Measurements from ENCODE around the gene RAET1E. TPM values are rescaled to one million over a fixed set of nuclear protein-coding genes. Genes with fewer than 3 reads are reported as not detected.

Gene RAET1E
- total and polyA plus RNA-seq, 2 experiments from 2014 or later = not detected

GRCh38 chr6:149864578-149865535 is 33.1 kb downstream of the RAET1E start:
- ATAC-seq (peak; percentile 18), DNase-seq (ENCODE audit: low spot score) (peak; percentile 90)
- peak overlapping the region; percentile 70; the same call in 1 of the 2 replicates for H3K27ac Mint-ChIP-seq
- H4K20me1 ChIP-seq (replicated peaks; ENCODE audit: insufficient read depth) = 0 out of 2 replicates have a peak, but pooled peaks cover 12% of the 10 kb centered on the region
- H3K9me3 Mint-ChIP-seq = no peaks in the 10 kb centered on the region; the same call in 1 of the 3 replicates
- H3K4me1 Mint-ChIP-seq = peaks cover 45% of the 10 kb centered on the region
- peaks cover 9% of the 10 kb centered on the region for H3K79me2 ChIP-seq (replicated peaks; ENCODE audit: insufficient read depth)
- H3K4me3 Mint-ChIP-seq = peak overlapping the region; percentile 75
- H3F3A ChIP-seq (replicated peaks; ENCODE audit: low read depth) = 0 out of 2 replicates have a peak, but pooled peaks cover 6% of the 10 kb centered on the region
- H3K27me3 ChIP-seq (ENCODE audit: insufficient read depth) = peaks cover 17% of the 10 kb centered on the region
- H3K4me1 ChIP-seq (ENCODE audit: insufficient read depth) = peaks cover 9% of the 10 kb centered on the region
- H3K36me3 ChIP-seq (ENCODE audit: insufficient read depth) = no peaks in the 10 kb centered on the region
- no peaks in the 10 kb centered on the region; the same call in 1 of the 2 replicates for H3K9me2 ChIP-seq (ENCODE audit: insufficient read depth)
- peak overlapping the region; percentile 91; the same call in 1 of the 2 replicates for H3K27ac ChIP-seq (ENCODE audit: low read depth)
- H3K4me3 ChIP-seq = peak overlapping the region; percentile 89
- H3K27me3 Mint-ChIP-seq (ENCODE audit: insufficient read depth, low read depth, poor library complexity) = peaks cover 22% of the 10 kb centered on the region
- H3K36me3 Mint-ChIP-seq (ENCODE audit: low read depth) = no peaks in the 10 kb centered on the region
- peak overlapping the region; percentile 97 for H3K4me2 ChIP-seq
- TF ChIP-seq ZNF114 (CRISPR knock-in tag; IDR thresholded peaks at IDR 0.05) (no peak), CTCF (conservative IDR thresholded peaks at IDR 0.05; ENCODE audit: low read depth in 2 of 2) (peak; percentile 63), EZH2phosphoT487 (IDR thresholded peaks at IDR 0.05; ENCODE audit: unreplicated experiment) (no peak), CREB1 (CRISPR knock-in tag; IDR thresholded peaks at IDR 0.05; ENCODE audit: low read depth) (peak; percentile 85)
- peak overlapping the region; percentile 83 for H2AFZ ChIP-seq

- H3K27me3 Mint-ChIP-seq (ENCODE audit: insufficient read depth, low read depth, poor library complexity) = peaks cover 22% of the 10 kb centered on the region
- H3K36me3 Mint-ChIP-seq (ENCODE audit: low read depth) = no peaks in the 10 kb centered on the region
- peak within 1 kb of the TSS; percentile 70; the same call in 1 of the 2 replicates for H3K27ac Mint-ChIP-seq
- Histone ChIP-seq H3K27me3 (ENCODE audit: insufficient read depth) (peaks cover 17% of the 10 kb centered on the region), H3K27ac (ENCODE audit: low read depth) (peak within 1 kb of the TSS; percentile 91; the same call in 1 of the 2 replicates), H3F3A (replicated peaks; ENCODE audit: low read depth) (0 out of 2 replicates have a peak, but pooled peaks cover 6% of the 10 kb centered on the region), H3K4me3 (peak within 1 kb of the TSS; percentile 89), H4K20me1 (replicated peaks; ENCODE audit: insufficient read depth) (0 out of 2 replicates have a peak, but pooled peaks cover 12% of the 10 kb centered on the region), H3K4me2 (peak within 1 kb of the TSS; percentile 97), H3K9me2 (ENCODE audit: insufficient read depth) (no peaks in the 10 kb centered on the region; the same call in 1 of the 2 replicates), H3K79me2 (replicated peaks; ENCODE audit: insufficient read depth) (peaks cover 11% of the 10 kb centered on the region), H2AFZ (peak within 1 kb of the TSS; percentile 94), H3K4me1 (ENCODE audit: insufficient read depth) (peaks cover 14% of the 10 kb centered on the region), H3K36me3 (ENCODE audit: insufficient read depth) (no peaks in the 10 kb centered on the region)
- peaks cover 47% of the 10 kb centered on the region for H3K4me1 Mint-ChIP-seq
- DNase-seq (ENCODE audit: low spot score) = peak; percentile 87
- no peaks in the 10 kb centered on the region; the same call in 1 of the 3 replicates for H3K9me3 Mint-ChIP-seq
- peak; percentile 75 for ATAC-seq
- H3K4me3 Mint-ChIP-seq = peak within 1 kb of the TSS; percentile 83
- no peak for TF ChIP-seq NANOG (IDR thresholded peaks at IDR 0.05; ENCODE audit: borderline replicate concordance)
- TF ChIP-seq POLR2AphosphoS5 (IDR thresholded peaks at IDR 0.05; ENCODE audit: low read depth) = peak; percentile 88
- no peak for TF ChIP-seq CTCF (conservative IDR thresholded peaks at IDR 0.05; ENCODE audit: low read depth in 2 of 2)
- no peak for TF ChIP-seq ETS1 (IDR thresholded peaks at IDR 0.05)
- no peak for TF ChIP-seq JUNB (IDR thresholded peaks at IDR 0.05; ENCODE audit: unreplicated experiment)
- TF ChIP-seq ZNF114 (CRISPR knock-in tag; IDR thresholded peaks at IDR 0.05) = no peak
- TF ChIP-seq EZH2 (IDR thresholded peaks at IDR 0.05; ENCODE audit: low read depth, unreplicated experiment) = no peak
- TF ChIP-seq CREB1 (CRISPR knock-in tag; IDR thresholded peaks at IDR 0.05; ENCODE audit: low read depth) = peak; percentile 62
These were observed 34.0 kb downstream of the RAET1E start, which contains the start of gene LRP11 for GRCh38 chr6:149863698-149864577. Gene LRP11 (minus strand): TSS chr6:149864359. CDS start chr6:149864020, 339 bp downstream.
